ENCODE measurements around the gene SMPD3. TPM values are rescaled to one million over a fixed set of nuclear protein-coding genes. Genes with fewer than 3 reads are reported as not detected.

SMPD3 gene
- polyA plus RNA-seq, 3 donors: 1.0 to 2.2 (median 1.5) TPM

DNA sequence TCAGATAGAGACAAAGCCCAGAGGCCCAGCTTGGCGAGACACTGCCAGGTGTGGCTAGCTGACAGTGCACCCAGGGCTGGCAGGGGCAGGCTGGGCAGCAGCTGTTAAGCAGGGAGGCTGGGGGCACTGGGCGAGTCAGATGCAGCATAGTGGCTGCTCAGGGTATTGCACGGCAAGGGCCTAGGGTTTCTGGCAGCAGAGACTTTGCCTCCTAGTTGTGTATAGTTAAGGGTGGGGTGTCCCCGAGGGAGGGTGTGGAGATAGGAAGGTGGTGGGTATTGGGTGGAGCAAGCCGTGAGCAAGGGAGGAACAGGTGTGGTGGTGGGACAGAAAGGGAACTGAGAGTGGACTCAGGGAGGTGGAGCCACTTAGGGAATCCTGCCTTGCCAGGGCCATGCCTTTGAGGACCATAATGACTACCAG lies 66.0 kb downstream of the SMPD3 start:
- DNase-seq: no peak

DNA sequence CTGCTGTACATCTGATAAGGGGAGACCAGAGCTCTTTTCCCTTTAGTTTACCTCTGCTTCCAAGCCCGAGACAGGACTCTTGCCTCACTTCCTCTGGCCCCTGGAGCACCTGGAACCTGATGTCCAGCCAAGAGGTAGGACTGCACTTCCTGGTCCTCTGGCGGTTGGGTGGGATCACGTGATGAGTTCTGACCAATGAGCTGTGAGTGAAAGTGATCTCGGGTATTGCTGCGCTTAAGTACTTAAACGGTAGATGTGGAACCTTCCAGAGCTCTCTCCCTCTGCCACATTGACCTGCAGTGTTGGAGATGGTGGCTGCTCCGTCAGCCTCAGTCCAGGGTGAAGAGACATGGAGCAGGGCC lies 67.0 kb downstream of the SMPD3 start:
- DNase-seq: no peak

DNA sequence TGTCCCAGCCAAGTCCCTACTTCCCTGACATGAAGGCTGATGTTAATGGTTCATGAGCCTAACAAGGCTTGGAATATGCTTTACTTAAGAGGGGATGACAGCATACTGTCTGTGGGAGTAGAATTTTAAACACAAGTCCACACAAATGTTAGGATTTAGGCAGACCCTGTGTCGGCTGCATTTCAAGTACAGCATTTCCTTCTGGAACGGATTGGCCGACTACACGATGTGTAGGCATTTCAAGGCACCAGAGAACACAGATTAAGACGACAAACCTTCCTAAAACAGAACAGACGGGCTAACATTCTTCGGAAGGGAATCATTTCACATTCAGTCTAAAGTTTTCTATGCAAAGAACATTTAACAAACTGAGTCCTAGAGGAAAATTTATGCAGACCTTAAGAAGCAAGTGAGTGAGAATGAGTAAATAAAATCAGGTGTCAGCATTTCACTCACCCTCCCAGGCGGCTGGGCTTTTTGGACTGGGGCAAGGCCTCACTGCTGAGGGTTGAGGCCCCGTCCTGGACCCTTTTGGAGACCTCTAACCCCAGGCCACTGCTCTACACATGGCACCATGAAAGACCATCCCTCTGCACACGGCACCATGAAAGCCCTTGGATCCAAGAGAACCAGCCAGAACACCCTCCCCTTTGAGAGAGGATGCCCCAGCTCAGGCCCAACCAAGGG lies 67.5 kb downstream of the SMPD3 start:
- no peak for DNase-seq

DNA sequence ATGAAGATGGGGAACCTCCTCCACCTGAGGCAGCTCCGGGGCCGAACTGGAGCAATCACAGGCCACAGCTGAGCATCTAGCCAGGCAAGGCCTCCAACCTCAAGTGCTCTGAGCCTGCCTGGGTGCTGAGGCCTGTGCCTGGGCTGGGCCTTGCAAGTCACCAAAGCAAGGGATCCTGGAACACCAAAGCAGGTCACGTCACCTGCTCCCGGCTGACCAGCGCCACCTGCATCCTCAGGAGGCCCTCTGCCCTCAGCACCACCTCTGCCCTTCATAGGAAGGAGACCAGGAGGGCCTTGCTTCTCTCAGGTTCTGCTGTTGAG lies 68.0 kb downstream of the SMPD3 start:
- DNase-seq: no peak

DNA sequence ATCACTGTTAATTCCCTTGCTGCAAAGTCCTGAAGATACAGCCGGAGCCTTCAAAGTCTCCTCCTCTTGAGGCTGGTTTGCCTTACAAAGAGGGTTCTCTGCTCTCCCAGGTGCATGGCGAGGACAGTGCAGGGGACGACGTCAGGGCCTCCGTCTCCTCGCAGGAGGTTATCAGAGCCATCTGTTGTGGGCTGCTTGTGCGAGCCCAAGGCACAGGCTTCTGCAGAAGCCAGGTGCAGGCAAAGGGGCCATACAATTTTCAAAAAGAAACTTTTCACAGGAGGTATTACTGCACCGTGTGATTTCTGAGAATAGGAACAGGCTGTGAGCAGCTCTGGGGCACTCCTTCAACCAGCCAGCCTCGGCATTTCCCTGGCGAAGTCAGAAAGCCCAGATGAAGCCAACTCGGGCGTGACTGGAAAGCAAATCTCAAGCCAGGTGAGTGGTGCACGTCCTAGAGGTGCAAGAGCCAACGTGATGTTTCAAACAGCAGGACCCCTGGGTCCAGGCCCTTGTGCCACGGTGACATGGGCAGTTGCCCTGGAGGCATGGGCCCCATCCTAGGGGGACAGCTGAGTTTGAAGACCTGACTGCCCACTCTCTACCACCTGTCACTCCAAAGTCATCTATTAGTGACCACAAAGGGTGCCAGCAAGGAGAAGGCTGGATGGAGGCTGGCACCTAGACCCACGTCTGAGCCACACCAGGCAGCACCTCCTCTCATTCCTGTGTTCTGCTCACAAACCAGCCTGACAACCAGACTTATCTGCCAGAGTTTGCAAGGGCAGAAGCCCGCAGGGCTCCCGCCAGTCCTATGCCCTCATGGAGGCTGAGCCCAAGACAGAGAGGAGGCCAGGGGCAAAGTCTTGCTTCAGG lies 68.6 kb downstream of the SMPD3 start:
- no peak for DNase-seq

DNA sequence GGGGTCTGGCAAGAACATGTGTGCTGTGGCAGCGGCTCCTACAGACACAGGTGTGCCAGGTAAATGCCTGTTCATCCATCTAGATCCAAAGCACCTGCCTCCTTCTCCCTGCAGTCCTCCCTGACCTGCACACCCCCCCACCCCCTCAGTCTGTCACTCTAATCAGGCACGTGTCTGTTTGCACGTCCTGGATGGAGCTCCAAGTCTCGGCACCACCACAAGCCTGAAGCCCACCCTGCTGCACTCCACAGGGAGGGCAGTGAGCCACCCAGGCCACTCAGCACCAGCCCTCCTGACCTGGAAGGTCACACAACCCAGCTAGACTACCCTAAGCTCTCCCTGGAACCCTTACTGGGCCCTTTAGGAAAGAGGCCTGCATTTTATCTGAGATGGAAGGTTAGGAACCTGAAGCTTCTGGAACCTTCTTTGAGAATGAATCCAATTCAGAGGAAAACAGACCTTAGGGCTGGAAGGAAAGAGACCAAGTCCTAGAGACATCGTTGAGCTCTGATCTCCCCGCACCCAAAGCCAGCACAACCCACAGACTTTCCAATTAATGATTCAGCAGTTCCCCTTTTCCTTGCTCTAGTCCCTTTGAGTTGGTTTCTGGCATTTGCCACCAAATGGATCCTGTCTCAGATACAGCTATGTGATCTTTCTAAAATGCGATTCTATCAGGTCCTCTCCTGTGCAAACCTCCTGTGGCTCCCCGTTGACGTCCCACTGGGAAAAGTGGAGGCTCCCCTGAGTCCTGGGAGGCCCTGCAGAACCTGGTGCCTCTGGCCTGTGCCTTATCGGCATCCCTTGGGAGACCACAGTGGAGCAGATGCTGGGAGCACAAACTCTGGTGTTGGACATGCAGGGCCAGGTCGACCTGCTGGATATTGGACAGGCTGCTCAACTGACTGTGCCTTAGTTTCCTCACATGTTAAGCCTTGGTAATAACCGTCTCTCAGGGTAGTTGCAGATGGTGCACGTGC lies 69.6 kb downstream of the SMPD3 start:
- DNase-seq: no peak

DNA sequence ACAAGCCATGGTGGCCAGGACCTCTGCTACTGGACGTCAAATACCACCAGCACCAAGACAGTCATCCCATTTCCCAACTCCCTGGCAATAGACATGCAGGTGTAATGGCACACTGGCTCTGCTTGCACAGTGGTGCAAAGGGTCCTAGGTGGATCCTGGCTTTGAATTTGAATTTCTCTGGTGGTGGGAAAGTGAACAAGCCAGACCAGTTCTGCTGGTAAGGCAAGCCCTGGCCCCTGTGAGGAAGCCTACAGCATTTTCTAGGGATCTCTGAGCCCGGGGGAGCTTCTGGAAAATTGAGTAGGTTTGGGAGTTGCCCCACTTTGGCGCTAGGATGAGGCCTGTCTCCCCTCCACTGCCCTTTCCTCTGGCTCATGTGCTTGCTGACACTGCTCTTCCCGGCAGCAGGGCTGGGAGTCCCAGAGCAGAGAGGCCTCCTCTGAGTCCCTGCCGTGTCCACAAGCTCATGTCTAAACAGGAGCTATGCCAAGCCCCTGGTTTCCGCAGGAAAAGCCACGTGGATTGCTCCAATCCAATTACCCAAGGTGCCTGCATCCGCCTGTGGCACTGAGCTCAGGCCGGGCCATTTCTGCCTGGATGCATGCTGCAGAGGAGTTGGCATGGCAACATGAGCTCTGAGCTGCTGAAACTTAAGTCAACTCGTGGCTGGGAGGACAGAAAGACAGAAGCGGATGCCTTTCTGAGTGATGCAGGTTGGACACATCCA lies 70.5 kb downstream of the SMPD3 start:
- DNase-seq: no peak

DNA sequence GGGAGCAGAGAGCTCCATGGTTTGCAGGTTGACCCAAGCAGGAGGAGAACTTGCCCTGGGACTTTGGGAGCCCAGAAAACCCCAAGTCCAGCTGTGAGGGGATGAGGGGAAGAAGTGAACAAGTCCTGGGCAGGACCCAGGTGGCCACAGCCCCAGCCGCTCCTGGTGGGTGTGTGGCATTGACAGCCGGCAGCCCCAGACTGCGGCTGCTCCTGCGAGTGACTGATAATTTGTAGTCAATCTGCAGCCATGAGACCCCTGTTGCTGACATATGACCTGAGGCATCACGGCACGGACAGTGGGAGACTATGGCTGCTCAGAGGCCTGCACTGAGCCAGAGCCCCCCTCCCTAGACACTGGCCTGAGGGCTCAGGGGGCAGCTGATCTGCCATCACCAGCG lies 71.1 kb downstream of the SMPD3 start:
- no peak for DNase-seq

DNA sequence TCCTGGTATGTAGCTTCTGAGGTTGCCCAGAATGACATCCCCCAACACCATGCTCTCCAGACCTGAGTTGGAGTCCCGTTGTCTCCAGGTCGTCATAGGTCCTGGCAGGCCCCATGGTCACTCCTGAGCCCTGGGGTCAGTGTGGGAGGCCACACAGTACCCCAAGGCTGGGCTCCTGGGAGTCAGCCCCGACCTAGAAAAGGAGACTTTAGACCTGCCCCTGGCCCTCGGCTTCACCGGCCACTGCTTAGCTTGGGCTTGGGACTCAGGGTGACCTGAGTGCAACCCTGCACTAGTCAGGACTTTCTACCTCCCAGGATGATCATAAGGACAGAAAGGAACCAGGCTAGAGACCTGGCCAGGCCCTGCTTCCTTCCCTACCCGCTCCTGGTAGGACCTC lies 71.7 kb downstream of the SMPD3 start:
- DNase-seq: no peak

DNA sequence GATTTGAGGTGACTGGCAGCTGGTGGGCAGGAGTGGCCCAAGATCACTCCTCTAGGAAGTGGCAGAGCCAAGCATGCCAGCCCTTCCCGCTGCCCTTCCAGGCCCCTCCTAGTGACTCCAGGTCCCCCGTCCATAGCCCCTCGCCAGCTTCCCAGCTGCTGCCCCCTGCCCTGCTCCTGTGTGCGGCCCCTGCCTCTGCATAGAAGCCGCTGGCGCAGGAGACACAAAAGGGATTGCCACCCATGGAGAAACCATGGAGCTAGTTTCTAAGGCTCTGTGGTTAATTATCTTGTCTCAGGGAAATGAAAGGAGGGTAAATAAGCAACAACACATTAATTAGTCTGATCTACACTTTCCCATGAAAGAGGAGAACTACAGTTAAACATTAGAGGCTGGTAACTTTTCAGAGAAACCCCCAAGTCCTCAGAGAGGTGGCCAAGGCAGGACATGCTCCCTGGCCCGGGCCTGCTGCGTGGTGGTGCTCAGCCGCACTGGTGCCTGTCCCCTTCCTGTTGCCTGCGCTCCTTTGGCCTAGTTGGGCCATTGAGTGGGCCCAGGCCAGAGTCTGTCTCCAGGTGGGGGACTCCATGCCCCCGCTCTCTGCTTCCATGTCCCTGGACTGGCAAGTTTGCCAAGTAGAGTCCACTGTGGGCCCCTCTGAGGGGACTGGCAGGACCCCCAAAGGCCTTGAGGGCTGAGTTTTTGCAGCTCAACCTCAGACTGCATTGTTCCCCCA lies 72.3 kb downstream of the SMPD3 start:
- DNase-seq: no peak

DNA sequence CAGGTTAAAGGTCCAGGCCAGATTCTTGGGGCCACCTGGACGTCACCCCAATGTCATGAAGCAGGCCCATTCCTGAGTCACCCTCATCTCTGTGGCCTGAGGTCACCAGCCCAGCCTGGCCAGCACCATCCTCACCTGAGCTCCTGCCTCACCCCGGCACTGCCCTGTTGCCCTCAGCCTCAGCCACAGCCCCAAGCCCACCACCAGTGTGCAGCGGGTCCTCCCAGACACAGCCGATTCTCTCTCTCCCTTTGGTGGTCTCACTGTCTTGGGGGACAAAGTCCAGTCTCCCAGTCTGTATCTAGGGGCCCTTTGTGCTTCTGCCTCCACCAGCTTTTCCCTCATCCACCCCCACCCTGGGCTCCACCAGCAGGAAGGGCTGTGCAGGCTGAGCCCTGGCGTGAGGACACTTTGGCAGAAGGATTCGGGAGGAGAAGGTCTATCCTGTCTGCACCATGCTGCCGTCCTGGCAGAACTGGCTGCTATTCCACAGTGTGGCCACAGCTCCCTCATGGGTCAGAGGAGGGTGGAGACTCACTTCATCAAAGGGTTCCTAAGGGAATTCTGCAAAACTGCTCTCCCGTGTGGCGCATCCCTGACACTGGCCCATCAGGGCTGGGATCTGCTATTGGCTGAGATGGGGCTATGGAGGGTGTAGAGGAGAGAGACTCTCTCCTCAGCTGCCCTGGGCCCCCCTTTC lies 73.2 kb downstream of the SMPD3 start:
- DNase-seq: no peak

DNA sequence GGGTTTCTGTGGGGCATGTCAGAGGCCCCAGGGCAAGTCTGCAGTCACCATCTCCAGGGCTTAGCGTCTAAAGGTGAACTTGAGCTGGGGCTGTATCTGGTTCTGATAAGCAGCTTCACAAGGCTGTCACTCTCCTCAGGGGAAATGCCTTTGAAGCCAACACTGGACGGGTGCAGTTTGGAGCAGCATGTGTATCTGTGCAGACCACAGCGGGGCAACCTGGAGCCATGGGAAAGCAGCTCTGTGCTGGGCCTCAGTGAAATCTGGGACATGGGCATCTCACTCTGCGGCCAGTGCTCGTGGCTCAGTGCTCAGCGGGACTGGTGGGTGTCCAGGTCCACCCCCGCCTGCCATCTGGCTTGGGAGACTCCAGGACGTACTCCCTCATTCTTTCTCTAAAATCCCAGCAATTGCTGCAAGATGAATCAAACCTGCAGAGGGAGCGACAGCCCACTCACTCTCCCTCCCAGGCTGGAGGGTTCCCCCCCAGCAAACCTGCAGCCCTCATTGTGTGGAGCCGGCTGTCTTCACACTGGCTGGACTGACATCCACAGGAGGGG lies 74.0 kb downstream of the SMPD3 start:
- no peak for DNase-seq

DNA sequence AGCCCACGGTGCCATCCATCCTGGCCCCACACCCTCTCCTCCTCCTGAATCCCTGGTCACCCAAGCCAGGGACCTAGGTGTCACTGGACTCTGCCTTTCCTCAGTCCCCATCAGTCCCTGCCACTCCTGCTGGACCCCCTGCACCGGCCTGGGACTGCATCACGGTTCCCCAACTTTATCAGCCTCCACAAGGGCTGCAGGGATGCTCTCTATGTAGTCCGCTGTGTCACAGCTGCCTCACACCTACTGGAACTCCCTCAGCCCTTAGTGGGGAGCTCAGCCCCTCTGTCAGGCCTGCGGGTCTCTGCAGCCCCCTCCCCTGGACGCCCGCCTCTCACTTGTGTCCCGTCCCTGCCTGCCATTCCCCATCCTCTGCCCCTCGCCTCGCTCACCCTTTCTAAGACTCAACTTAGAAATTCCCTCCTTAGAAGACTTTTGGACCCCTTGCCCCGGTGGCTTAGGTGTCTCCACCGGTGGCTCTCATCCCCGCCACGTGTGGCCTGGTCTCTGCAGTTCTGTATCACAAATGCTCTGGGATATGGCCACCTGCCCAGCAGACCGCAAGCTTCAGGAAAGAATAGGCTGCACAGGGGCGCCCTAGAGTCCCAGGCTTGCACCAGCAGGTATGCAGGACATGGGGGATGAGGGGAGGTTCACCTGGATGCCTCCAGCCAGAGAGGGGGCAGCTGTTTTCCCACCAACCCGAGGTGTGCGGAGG lies 74.6 kb downstream of the SMPD3 start:
- no peak for DNase-seq

DNA sequence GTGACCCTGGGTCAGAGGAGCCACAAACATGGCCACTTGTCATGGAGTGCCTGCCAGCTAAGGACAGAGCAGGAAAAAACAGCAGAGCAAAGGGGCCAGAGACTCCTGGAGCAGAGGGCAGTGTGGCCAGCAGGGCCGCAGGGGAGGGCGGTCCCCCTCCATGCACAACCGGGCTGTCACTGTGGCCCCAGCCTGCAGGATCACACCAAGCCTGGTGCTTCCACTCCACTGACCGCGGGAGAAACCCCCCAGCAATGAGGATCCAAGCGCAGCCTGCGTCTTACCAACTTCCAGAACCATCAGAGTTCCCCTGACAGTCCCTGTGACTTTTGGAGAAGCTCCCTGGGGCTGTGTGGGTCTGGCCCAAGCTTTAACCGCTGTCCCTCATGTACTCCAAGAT lies 75.5 kb downstream of the SMPD3 start:
- DNase-seq: no peak

DNA sequence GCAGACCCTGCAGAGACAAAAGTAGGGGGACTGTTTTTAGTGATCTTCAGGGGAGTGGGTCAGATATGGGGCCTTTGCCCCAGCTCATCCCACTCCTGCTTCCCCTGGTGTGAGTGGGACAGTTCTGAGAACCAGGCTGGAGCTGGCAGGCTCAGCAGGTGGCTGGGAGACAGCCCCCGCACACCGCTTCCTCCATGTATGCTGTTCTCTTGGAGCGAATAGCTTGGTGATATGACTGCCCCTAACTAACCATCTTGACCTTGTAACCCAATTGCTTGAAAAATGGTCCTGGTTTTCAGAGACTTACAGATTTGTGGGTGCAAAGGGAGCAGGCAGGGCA lies 76.0 kb downstream of the SMPD3 start:
- DNase-seq: no peak

DNA sequence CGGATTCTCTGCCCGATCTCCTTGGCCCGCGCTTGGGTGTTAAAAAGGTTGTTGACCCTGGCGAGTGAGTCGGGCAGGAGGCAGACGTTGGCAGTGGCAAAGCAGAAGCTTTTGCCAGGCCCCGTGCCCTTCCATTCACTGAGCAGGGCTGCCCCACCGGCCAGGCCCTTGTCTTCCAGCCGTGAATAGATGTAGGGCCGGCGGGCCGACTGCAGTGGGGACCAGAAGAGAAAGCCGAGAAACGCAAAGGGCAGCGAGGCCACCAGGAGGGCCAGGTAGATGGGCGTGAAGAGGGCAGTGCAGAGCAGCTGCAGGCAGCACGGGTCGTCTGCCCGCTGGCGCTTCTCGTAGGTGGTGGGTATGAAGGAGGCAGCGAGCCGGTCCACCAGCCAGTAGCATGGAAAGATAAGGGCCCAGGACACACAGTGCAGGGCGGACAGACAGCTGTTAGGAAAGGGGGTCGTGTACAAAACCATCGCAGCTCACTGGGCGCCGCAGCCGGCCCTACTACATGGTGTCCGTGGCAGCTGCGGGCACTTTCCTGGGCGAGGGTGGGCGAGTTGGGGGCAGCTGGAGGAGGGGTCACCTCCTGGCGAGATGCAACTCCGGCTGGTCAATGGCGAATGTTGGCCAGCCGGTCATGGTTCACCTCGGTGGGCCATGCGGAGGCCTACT lies 76.5 kb downstream of the SMPD3 start:
- DNase-seq: no peak

DNA sequence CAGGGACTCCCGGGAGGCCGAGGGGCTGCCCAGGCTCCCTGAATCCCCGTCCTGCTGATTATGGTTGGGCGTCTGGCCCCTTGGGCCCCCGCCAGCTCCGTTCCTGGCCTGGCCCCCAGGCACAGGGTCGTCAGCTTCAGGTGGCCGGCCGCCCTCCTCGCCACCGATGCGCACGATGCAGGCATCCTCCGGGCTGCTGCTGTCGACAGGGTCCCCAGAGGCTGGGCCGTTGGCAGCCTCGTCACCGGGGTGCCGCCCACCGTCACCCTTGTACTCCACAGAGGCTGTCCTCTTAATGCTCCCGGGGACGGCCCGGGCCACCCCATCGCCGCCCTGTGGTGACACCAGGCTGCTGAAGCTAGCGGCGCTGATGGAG lies 77.0 kb downstream of the SMPD3 start:
- DNase-seq: no peak

DNA sequence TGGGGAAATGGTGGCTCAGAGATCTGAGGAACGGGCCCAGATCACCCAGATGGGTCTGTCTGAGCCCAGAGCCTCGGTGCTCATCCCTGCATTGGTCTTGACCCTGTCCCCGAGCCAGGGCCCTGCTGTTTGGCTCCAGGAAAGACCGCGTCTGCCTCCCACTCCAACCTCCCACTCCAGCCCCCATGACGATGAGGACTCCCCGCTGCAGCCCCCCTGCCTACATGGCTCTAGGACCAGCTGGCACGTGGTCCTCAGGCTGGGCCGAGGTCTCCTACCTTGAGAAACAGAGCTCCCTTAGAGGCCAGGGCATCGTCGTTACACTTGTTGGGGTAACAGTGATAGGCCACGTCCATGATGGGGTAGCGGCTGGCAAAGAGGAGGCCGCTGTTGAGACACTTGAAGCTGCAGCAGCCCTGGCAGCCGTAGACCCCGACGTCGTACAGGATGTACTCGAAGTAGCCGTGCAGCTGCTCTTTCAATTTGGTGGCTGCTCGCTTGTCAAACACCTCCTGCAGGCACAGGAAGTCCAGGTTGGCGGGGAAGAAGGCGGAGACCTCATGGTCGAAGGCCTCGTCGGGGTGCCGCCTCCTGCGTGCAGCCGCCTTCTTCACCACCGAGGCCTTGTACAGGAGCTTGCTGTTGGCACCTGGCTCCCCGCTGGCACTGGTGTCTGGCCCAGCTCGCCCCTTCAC lies 77.6 kb downstream of the SMPD3 start:
- no peak for DNase-seq
